Muscle of leg (tissue), 11 donors: ENCODE data around the gene TBX18. TPM values are rescaled to one million over a fixed set of nuclear protein-coding genes. Genes with fewer than 3 reads are reported as not detected.

Experiments
- DNase-seq: peaks from one replicate; pipeline ENCODE4 v3.0.0; 2013
- H3K27ac ChIP-seq: one replicate; pipeline ENCODE4 v1.5.1; 2013; ENCODE audit warnings: mild to moderate bottlenecking, low read length, control low read depth
- H3K27me3 ChIP-seq: one replicate; pipeline ENCODE4 v1.6.1; 2013; ENCODE audit warnings: low read length; ENCODE audit not compliant: control insufficient read depth, insufficient read depth
- H3K36me3 ChIP-seq: one replicate; pipeline ENCODE4 v1.6.1; 2013; ENCODE audit warnings: low read length; ENCODE audit not compliant: control insufficient read depth, insufficient read depth
- H3K4me1 ChIP-seq: one replicate; pipeline ENCODE4 v1.6.1; 2013; ENCODE audit warnings: low read length; ENCODE audit not compliant: control insufficient read depth, insufficient read depth
- H3K4me3 ChIP-seq: one replicate; pipeline ENCODE4 v1.5.1; 2013; ENCODE audit warnings: low read length, control low read depth
- H3K9me3 ChIP-seq: replicated peaks from 2 replicates; pipeline ENCODE4 v1.6.1; 2013; ENCODE audit warnings: low read depth, low read length; ENCODE audit not compliant: control insufficient read depth
- WGBS: methylation state at CpG from one replicate; pipeline ENCODE4 v1.1.5; 2013; ENCODE audit warnings: missing lambda C conversion rate; ENCODE audit not compliant: insufficient coverage; 5-methylcytosine and 5-hydroxymethylcytosine counted together
- polyA plus RNA-seq, 8 donors: library from polyadenylated mRNA; unstranded; fragments of 120-200 nt; gene quantifications; one replicate each; pipeline versions ENCODE4 v1.2.1 to v1.2.3, GENCODE V29; 2013; ENCODE audit warnings: inconsistent platforms in 1 of 8, low replicate concordance in 1 of 8; ENCODE audit not compliant: insufficient read length in 8 of 8, insufficient read depth in 1 of 8
- total RNA-seq: library from RNA; stranded (reverse); fragments of 120-200 nt; gene quantifications from one replicate; pipeline ENCODE4 v1.2.4, GENCODE V29; 2013

The TBX18 gene
- total and polyA plus RNA-seq, 9 donors, result 11.5 to 30.4 (median 19.0) TPM

- Histone ChIP-seq H3K9me3 (no peaks in the 10 kb centered on the region), H3K4me3 (no peak overlapping the region), H3K4me1 (no peaks in the 10 kb centered on the region), H3K27me3 (no peaks in the 10 kb centered on the region), H3K27ac (no peak overlapping the region), H3K36me3 (no peaks in the 10 kb centered on the region)
- WGBS, result no CpG with 5 or more reads among the region's 3 CpGs
- no peak for DNase-seq
Observed at GRCh38 chr6:84638286-84638685, 126.1 kb downstream of the TBX18 start.
